Adipocyte (in vitro differentiated cells): Measurements from ENCODE around the gene SAXO1.
A peak's percentile ranks its signal among the peaks of the same experiment; 100 is the strongest.
"Not testable (repeated sequence)": the region's sequence is repeated elsewhere in the genome, so short reads cannot be mapped to it uniquely, and the experiment has no call there.

Experiments
- DNase-seq: peaks from one replicate; pipeline ENCODE4 v3.0.0-alpha.2; 2015; ENCODE audit warnings: low read depth
- H3K27me3 ChIP-seq: replicated peaks from 2 replicates; pipeline ENCODE4 v1.7.0; 2013; ENCODE audit warnings: mild to moderate bottlenecking, low read length, moderate library complexity; ENCODE audit not compliant: control insufficient read depth, insufficient read depth
- H3K36me3 ChIP-seq: 2 replicates; pipeline ENCODE4 v1.7.0; 2013; ENCODE audit warnings: low read length, mild to moderate bottlenecking, moderate library complexity; ENCODE audit not compliant: control insufficient read depth, insufficient read depth, severe bottlenecking
- H3K4me1 ChIP-seq: 2 replicates; pipeline ENCODE4 v1.7.0; 2013; ENCODE audit warnings: mild to moderate bottlenecking, low read length, moderate library complexity; ENCODE audit not compliant: control insufficient read depth, insufficient read depth
- H3K4me3 ChIP-seq: 2 replicates; pipeline ENCODE4 v1.7.0; 2013; ENCODE audit warnings: mild to moderate bottlenecking, low read length, moderate library complexity
- H3K9ac ChIP-seq: 2 replicates; pipeline ENCODE4 v1.7.0; 2013; ENCODE audit warnings: mild to moderate bottlenecking, low read length, moderate library complexity
- H3K9me3 ChIP-seq: 2 replicates; pipeline ENCODE4 v1.7.0; 2013; ENCODE audit warnings: mild to moderate bottlenecking, low read length, moderate library complexity; ENCODE audit not compliant: control insufficient read depth

SAXO1 gene

GRCh38 chr9:18969128-18969527 is 63.9 kb downstream of the SAXO1 start:
- no peak for DNase-seq
- Histone ChIP-seq H3K9ac (no peak overlapping the region), H3K9me3 (peaks cover 6% of the 10 kb centered on the region), H3K36me3 (no peaks in the 10 kb centered on the region), H3K4me1 (no peaks in the 10 kb centered on the region), H3K4me3 (no peak overlapping the region), H3K27me3 (peaks cover 14% of the 10 kb centered on the region)

GRCh38 chr9:18955626-18956025 is 77.4 kb downstream of the SAXO1 start:
- DNase-seq = no peak
- Histone ChIP-seq H3K4me1 (no peaks in the 10 kb centered on the region), H3K9ac (no peak overlapping the region)

DNA sequence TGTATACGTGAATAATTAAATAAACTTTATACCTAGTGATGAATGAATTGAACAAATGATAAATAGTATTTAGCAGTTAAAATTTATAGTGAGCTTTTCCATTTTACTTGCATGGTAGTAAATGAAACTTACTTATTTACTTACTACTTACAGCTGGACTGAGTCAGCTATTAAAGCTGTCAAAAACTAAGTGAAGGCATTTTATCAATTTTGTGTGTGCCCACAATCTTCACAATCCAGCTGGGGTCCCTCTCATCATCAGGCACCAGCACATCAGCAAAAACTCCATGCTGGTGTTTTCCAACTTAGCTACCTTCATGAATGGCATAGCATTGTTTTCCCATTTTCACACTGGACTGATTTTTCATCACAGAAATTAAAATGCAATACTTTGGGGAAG is 81.1 kb downstream of the SAXO1 start:
- DNase-seq = no peak
- Histone ChIP-seq H3K4me1 (no peaks in the 10 kb centered on the region), H3K27me3 (peaks cover 25% of the 10 kb centered on the region), H3K36me3 (no peaks in the 10 kb centered on the region), H3K9ac (no peak overlapping the region), H3K4me3 (no peak overlapping the region), H3K9me3 (no peaks in the 10 kb centered on the region)

More at GRCh38 chr9:18955626-18956025, 77.4 kb downstream of the SAXO1 start:
- Histone ChIP-seq H3K36me3 (no peaks in the 10 kb centered on the region), H3K9me3 (no peaks in the 10 kb centered on the region), H3K27me3 (peaks cover 25% of the 10 kb centered on the region), H3K4me3 (no peak overlapping the region)

- no peak overlapping the region for H3K4me3 ChIP-seq
Measured at GRCh38 chr9:18947892-18948339, 85.1 kb downstream of the SAXO1 start.

GRCh38 chr9:18942801-18943200 is 90.2 kb downstream of the SAXO1 start:
- no peak for DNase-seq
- Histone ChIP-seq H3K9me3 (no peaks in the 10 kb centered on the region), H3K4me1 (no peaks in the 10 kb centered on the region), H3K9ac (no peak overlapping the region), H3K4me3 (no peak overlapping the region), H3K27me3 (peaks cover 22% of the 10 kb centered on the region), H3K36me3 (no peaks in the 10 kb centered on the region)

More at GRCh38 chr9:18947892-18948339, 85.1 kb downstream of the SAXO1 start:
- Histone ChIP-seq H3K9me3 (no peaks in the 10 kb centered on the region), H3K4me1 (no peaks in the 10 kb centered on the region), H3K36me3 (no peaks in the 10 kb centered on the region), H3K9ac (no peak overlapping the region), H3K27me3 (peaks cover 34% of the 10 kb centered on the region)
- no peak for DNase-seq

- H3K9ac ChIP-seq = no peak overlapping the region
- H3K4me3 ChIP-seq = no peak overlapping the region
- H3K9me3 ChIP-seq = no peaks in the 10 kb centered on the region
- no peaks in the 10 kb centered on the region for H3K36me3 ChIP-seq
- peaks cover 15% of the 10 kb centered on the region for H3K27me3 ChIP-seq
- no peak for DNase-seq
- H3K4me1 ChIP-seq = no peaks in the 10 kb centered on the region
Measured at GRCh38 chr9:18941060-18941740, 91.8 kb downstream of the SAXO1 start.

- no peak overlapping the region for H3K9ac ChIP-seq
- no peaks in the 10 kb centered on the region for H3K9me3 ChIP-seq
- H3K4me3 ChIP-seq = no peak overlapping the region
- no peaks in the 10 kb centered on the region for H3K36me3 ChIP-seq
- H3K27me3 ChIP-seq = peaks cover 8% of the 10 kb centered on the region
- no peak for DNase-seq
- H3K4me1 ChIP-seq = no peaks in the 10 kb centered on the region
Measured at GRCh38 chr9:18939943-18940342, 93.1 kb downstream of the SAXO1 start.

DNA sequence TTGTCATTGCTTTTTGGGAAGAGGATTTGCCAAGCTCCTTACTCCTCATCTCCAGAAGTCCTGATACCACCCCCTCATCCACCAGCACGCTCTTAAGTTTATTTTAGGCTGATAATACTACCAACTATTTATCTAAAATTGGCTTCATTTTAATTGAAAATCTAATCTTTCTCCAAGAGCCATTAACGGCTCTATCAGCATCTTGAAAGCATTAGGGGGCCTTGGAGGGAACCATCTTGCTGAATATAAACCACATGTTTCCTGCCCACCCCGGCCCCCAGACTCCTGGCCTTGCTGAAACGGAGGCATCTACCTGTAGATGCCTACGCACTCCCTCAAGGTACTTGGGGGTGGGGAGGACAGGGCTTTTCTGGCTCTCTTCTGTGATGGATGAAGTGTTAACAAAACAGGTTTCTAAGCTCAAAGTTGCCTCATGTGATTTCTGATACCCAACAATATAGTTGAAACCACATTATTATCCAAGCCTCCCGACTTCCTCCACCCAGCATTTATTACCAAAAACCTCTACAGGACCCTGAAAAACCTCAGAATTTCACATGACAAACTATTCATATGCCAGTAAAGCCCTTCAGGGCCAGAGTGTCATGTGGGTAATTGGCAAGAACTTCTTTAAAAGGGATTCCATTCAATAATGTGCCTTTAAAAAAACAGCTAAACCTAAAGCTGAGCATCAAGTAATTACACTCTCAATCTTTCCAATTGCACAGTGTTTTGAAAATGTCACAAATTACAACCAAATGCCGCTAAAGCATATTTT is 96.7 kb downstream of the SAXO1 start:
- no peak overlapping the region for H3K9ac ChIP-seq
- no peaks in the 10 kb centered on the region for H3K9me3 ChIP-seq
- H3K27me3 ChIP-seq = no peaks in the 10 kb centered on the region
- H3K4me1 ChIP-seq = no peaks in the 10 kb centered on the region
- DNase-seq = no peak
- no peak overlapping the region for H3K4me3 ChIP-seq
- no peaks in the 10 kb centered on the region for H3K36me3 ChIP-seq

DNA sequence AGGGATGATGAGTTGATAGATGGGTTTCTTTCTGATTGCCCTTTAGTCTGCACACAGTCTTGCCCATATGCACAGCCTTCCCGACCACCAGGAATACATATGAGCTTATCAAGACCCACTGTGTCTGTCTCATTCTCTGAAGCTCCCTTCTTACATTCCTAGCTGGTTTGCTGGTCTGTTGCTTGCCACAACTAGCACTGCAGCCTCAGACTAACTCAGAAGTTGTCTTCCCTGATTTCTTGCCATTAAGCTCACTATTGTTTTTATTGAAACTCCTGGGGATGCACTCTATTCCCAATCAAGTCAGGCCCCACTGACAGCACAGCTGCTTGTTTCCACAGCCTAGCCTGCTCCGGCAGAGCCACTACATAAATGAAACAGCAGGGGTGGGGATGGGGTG is 97.5 kb downstream of the SAXO1 start:
- no peaks in the 10 kb centered on the region for H3K27me3 ChIP-seq
- peak; percentile 5 for DNase-seq
- no peak overlapping the region for H3K4me3 ChIP-seq
- no peaks in the 10 kb centered on the region for H3K4me1 ChIP-seq
- no peaks in the 10 kb centered on the region for H3K9me3 ChIP-seq
- no peak overlapping the region for H3K9ac ChIP-seq
- no peaks in the 10 kb centered on the region for H3K36me3 ChIP-seq

GRCh38 chr9:18930611-18931010 is 102.4 kb downstream of the SAXO1 start:
- H3K27me3 ChIP-seq, H3K36me3 ChIP-seq, H3K4me1 ChIP-seq, H3K9me3 ChIP-seq, DNase-seq, H3K4me3 ChIP-seq, H3K9ac ChIP-seq: not testable (repeated sequence)

- Histone ChIP-seq H3K4me1 (no peaks in the 10 kb centered on the region), H3K27me3 (no peaks in the 10 kb centered on the region), H3K4me3 (no peak overlapping the region), H3K9me3 (no peaks in the 10 kb centered on the region), H3K36me3 (no peaks in the 10 kb centered on the region), H3K9ac (no peak overlapping the region)
- DNase-seq = no peak
Measured at GRCh38 chr9:18928711-18929110, 104.3 kb downstream of the SAXO1 start.
